Gastroesophageal sphincter (tissue), 4 donors: ENCODE results near the gene GPC3. TPM values are rescaled to one million over a fixed set of nuclear protein-coding genes. Genes with fewer than 3 reads are reported as not detected.

Experiments used
- ATAC-seq: fragments of 150-250 bp; one replicate; pipeline ENCODE4 v1.9.1; 2016; ENCODE audit warnings: mild to moderate bottlenecking, moderate library complexity
- H3K27ac ChIP-seq, 4 donors: fragments of 200-600 bp; sonication (generic) in 3 of 4; 1 replicate in 3 of 4; 2 replicates in 1 of 4; pipeline ENCODE4 v1.5.1; 2016 to 2019
- H3K27me3 ChIP-seq: fragments of 200-600 bp; sonication (generic); one replicate; pipeline ENCODE4 v1.5.1; 2019
- H3K36me3 ChIP-seq, 2 donors: fragments of 200-600 bp; sonication (generic); one replicate each; pipeline ENCODE4 v1.5.1; 2019; ENCODE audit warnings: control low read depth in 1 of 2
- H3K4me1 ChIP-seq, 3 donors: fragments of 200-600 bp; sonication (generic); 1 replicate in 2 of 3; 2 replicates in 1 of 3; pipeline ENCODE4 v1.5.1; 2016 to 2019; ENCODE audit warnings: control low read depth in 2 of 3
- H3K4me3 ChIP-seq, 2 donors: fragments of 200-600 bp; sonication (generic); one replicate each; pipeline ENCODE4 v1.5.1; 2019; ENCODE audit warnings: mild to moderate bottlenecking in 1 of 2, moderate library complexity in 1 of 2
- H3K9me3 ChIP-seq, 3 donors: fragments of 200-600 bp; sonication (generic); one replicate each; pipeline ENCODE4 v1.5.1; 2017 to 2019; ENCODE audit warnings: control low read depth in 2 of 3
- CTCF ChIP-seq, 4 experiments: fragments of 200-600 bp in 2 of 4; fragments of 450-650 bp in 2 of 4; sonication (generic) in 1 of 4; IDR thresholded peaks; one replicate each; pipeline ENCODE4 v1.5.1; 2017 to 2019; ENCODE audit warnings: antibody characterized with exemption in 4 of 4, mild to moderate bottlenecking in 2 of 4, moderate library complexity in 2 of 4
- EP300 ChIP-seq: sonication (generic); formaldehyde crosslinking; IDR thresholded peaks from one replicate; pipeline ENCODE4 v1.6.1; 2017; ENCODE audit warnings: antibody characterized with exemption, mild to moderate bottlenecking
- POLR2A ChIP-seq, 2 donors: fragments of 450-650 bp; IDR thresholded peaks; one replicate each; pipeline ENCODE4 v1.6.1; 2017; ENCODE audit warnings: antibody characterized with exemption in 2 of 2, mild to moderate bottlenecking in 2 of 2, moderate library complexity in 1 of 2
- POLR2AphosphoS5 ChIP-seq: sonication (generic); formaldehyde crosslinking; IDR thresholded peaks from one replicate; pipeline ENCODE4 v1.6.1; 2017; ENCODE audit warnings: antibody characterized with exemption
- WGBS, 2 donors: methylation state at CpG; one replicate each; pipeline ENCODE4 v1.1.5; 2018; ENCODE audit warnings: low coverage in 1 of 2; 5-methylcytosine and 5-hydroxymethylcytosine counted together
- total RNA-seq, 4 donors: library from RNA; depleted of rRNA; stranded (reverse); fragments of >200 nt; gene quantifications; one replicate each; pipeline ENCODE4 v1.1.0, GENCODE V29; 2016

Gene GPC3
- total RNA-seq, 4 donors from 2014 or later = 5.8 to 19.7 (median 14.9) TPM

- Histone ChIP-seq H3K4me3 (no peak overlapping the region), H3K27me3 (no peaks in the 10 kb centered on the region), H3K36me3 (no peaks in the 10 kb centered on the region), H3K9me3 (no peaks in the 10 kb centered on the region), H3K4me1 (no peaks in the 10 kb centered on the region), H3K27ac (no peak overlapping the region)
- ATAC-seq = no peak
- no peak for TF ChIP-seq EP300
- TF ChIP-seq POLR2A (IDR thresholded peaks at IDR 0.05) = no peak
- no peak for TF ChIP-seq POLR2AphosphoS5
- TF ChIP-seq CTCF (IDR thresholded peaks at IDR 0.05) = no peak
- 53 to 60% methylated on average over 1 to 2 of the region's 4 CpGs for whole genome bisulfite sequencing, 2 donors
These were observed 58.6 kb downstream of the GPC3 start for GRCh38 chrX:133926809-133927208.

- Histone ChIP-seq H3K27ac (no peak overlapping the region), H3K4me3 (no peak overlapping the region), H3K4me1 (no peaks in the 10 kb centered on the region), H3K36me3 (no peaks in the 10 kb centered on the region), H3K27me3 (no peaks in the 10 kb centered on the region), H3K9me3 (no peaks in the 10 kb centered on the region)
- 100% methylated on average over 1 of the region's 1 CpG; no CpG with 5 or more reads in 1 of the 2 donors for WGBS, 2 donors
- TF ChIP-seq POLR2A (IDR thresholded peaks at IDR 0.05) (no peak), CTCF (IDR thresholded peaks at IDR 0.05) (no peak), POLR2AphosphoS5 (no peak), EP300 (no peak)
- no peak for ATAC-seq
These were observed 59.3 kb downstream of the GPC3 start for GRCh38 chrX:133926099-133926498.

GRCh38 chrX:133924548-133924947, 60.8 kb downstream of the GPC3 start:
- H3K4me3 ChIP-seq = no peak overlapping the region
- H3K27me3 ChIP-seq = no peaks in the 10 kb centered on the region
- no peak for TF ChIP-seq CTCF (IDR thresholded peaks at IDR 0.05)
- no peak for TF ChIP-seq EP300
- no peak for TF ChIP-seq POLR2A (IDR thresholded peaks at IDR 0.05)
- no peak for TF ChIP-seq POLR2AphosphoS5
- no peaks in the 10 kb centered on the region for H3K36me3 ChIP-seq
- ATAC-seq = no peak
- no peaks in the 10 kb centered on the region for H3K9me3 ChIP-seq
- no peaks in the 10 kb centered on the region for H3K4me1 ChIP-seq
- H3K27ac ChIP-seq = no peak overlapping the region
- WGBS, 2 donors = 45 to 82% methylated on average over 2 to 4 of the region's 4 CpGs

GRCh38 chrX:133923548-133923947, 61.8 kb downstream of the GPC3 start:
- no peaks in the 10 kb centered on the region for H3K27me3 ChIP-seq
- no peak overlapping the region for H3K4me3 ChIP-seq
- TF ChIP-seq POLR2AphosphoS5 (no peak), CTCF (IDR thresholded peaks at IDR 0.05) (no peak), POLR2A (IDR thresholded peaks at IDR 0.05) (no peak), EP300 (no peak)
- H3K4me1 ChIP-seq = no peaks in the 10 kb centered on the region
- no peak for ATAC-seq
- no peak overlapping the region for H3K27ac ChIP-seq
- no peaks in the 10 kb centered on the region for H3K36me3 ChIP-seq
- no peaks in the 10 kb centered on the region for H3K9me3 ChIP-seq
- 51 to 100% methylated on average over 2 to 3 of the region's 3 CpGs for WGBS, 2 donors

- no peak for ATAC-seq
- H3K4me1 ChIP-seq = no peaks in the 10 kb centered on the region
- H3K9me3 ChIP-seq = no peaks in the 10 kb centered on the region
- 61 to 68% methylated on average over 4 of the region's 5 CpGs for WGBS, 2 donors
- no peaks in the 10 kb centered on the region for H3K27me3 ChIP-seq
- H3K4me3 ChIP-seq = no peak overlapping the region
- no peak overlapping the region for H3K27ac ChIP-seq
- no peaks in the 10 kb centered on the region for H3K36me3 ChIP-seq
- TF ChIP-seq EP300 = no peak
- no peak for TF ChIP-seq POLR2A (IDR thresholded peaks at IDR 0.05)
- TF ChIP-seq CTCF (IDR thresholded peaks at IDR 0.05) = no peak
- no peak for TF ChIP-seq POLR2AphosphoS5
These were observed 62.3 kb downstream of the GPC3 start for GRCh38 chrX:133923113-133923512.
